Superior temporal gyrus (tissue), 1 donor: ENCODE measurements around the gene ZNF79.
A peak's percentile ranks its signal among the peaks of the same experiment; 100 is the strongest.

Source experiments
- DNase-seq: peaks from one replicate; pipeline ENCODE4 v3.0.0-alpha.2; 2016; ENCODE audit errors: extremely low spot score

Gene ZNF79

DNA sequence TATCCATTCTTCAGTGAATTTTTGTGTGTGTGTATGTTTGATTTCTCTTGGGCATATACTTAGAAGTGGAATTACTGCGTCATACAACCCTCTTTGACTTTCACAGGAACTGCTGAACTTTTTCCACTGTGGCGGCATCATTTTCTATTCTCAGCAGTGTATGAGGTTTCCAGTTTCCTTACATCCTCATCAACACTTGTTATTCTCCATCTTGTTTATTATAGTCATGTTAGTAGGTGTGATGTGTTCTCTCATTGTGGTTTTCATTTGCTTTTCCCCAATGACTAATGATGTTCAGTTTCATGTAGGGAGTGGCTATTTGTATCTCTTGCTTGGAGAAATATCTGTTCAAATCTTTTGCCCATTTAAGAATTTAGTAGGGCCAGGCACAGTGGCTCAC lies 2.6 kb downstream of the ZNF79 start:
- no peak for DNase-seq

DNA sequence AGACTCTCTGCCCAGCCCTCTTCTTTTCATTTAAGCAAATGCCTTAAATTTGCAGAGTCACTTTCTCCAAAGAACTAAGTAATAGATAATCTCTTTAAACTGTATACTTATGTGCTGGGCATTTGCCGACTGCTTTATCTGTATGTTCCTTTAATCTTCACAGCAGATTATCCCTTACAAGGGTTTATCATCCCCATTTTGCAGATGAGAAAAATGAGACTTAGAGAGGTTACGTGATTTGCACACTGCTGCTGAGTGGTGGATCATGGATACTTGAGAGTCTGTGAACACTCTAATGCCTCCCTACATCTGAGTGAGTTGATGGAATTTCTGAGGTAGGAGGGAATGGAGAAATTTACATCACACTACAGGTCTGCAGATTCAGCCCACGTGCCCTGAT lies 4.2 kb downstream of the ZNF79 start:
- no peak for DNase-seq

DNA sequence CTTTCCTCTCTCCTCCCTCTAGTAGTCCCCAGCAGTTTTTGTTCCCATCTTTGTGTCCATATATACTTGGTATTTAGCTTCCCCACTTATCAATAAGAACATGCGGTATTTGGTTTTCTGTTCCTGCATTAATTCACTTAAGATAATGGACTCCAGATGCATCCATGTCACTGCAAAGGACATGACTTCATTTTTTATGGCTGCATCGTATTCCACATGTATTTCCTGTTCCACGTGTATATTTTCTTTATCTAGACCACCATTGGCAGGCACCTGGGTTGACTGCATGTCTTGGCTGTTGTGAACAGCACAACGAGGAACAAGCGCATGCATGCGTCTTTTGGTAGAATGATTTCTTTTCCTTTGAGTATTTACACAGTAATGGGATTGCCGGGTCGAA lies 6.2 kb downstream of the ZNF79 start:
- no peak for DNase-seq

DNA sequence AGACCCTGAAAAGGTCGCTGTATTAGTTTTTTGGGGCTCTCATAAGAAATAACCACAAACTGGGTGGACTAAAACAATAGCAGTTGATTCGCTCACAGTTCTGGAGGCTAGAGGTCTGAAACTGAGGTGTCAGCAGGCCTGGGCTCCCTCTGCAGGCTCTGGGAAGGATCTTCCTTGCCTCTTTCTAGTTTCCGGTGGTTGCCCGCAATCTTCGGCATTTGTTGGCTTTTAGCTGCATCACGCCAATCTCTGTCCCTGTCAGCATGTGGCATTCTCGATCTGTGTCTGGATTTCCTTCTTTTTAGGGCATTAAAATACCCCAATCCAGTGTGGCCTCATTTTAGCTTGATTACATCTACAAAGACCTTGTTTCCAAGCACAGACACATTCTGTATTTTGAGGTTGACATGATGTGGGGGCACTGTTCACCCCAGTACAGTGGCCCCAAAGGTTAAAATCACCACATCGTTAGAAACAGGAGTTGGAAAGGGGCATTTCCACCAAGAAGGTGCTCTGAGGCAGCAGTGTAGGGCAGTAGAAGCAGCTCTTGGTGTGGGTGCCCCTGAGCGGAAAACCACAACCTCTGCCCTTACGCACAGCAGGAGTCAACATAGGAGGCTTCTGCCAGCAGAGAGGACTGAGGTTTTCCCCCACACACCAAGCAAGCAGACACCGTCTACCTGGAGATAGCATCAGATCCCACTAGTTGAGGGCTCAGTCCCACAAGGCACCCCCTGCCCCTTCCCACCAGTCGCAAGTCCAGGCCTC lies 13.5 kb downstream of the ZNF79 start:
- DNase-seq = no peak

DNA sequence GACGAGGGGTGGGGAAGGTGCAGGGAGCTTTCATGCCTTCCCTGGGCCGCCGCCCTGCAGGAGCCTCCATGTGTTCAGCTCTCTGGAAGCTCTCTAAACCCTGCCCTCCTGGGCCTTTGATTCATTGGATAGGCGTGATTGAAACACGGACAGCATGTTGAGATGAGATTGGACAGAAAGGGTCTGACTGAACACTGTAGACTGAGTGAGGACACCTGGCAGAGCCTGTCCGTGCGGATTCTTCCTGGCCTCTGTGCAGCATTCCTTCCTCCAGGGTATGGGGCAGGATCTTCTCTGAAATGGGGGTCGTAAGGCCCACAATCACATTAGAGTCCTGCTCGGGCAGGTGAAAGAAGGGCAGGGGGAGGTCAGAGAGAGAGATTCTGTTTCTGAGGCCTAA lies 14.2 kb downstream of the ZNF79 start:
- no peak for DNase-seq

DNA sequence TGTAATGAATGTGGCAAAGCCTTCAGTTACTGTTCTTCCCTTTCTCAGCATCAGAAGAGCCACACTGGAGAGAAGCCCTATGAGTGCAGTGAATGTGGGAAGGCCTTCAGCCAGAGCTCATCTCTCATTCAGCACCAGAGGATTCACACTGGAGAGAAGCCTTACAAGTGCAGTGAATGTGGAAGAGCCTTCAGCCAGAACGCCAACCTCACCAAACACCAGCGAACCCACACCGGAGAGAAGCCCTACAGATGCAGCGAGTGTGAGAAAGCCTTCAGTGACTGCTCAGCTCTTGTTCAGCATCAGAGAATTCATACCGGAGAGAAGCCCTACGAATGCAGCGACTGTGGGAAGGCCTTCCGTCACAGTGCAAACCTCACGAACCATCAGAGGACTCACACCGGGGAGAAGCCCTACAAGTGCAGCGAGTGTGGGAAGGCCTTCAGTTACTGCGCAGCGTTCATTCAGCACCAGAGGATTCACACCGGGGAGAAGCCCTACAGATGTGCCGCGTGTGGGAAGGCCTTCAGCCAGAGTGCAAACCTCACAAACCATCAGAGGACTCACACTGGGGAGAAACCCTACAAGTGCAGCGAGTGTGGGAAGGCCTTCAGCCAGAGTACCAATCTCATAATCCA lies 20.2 kb downstream of the ZNF79 start:
- no peak for DNase-seq

DNA sequence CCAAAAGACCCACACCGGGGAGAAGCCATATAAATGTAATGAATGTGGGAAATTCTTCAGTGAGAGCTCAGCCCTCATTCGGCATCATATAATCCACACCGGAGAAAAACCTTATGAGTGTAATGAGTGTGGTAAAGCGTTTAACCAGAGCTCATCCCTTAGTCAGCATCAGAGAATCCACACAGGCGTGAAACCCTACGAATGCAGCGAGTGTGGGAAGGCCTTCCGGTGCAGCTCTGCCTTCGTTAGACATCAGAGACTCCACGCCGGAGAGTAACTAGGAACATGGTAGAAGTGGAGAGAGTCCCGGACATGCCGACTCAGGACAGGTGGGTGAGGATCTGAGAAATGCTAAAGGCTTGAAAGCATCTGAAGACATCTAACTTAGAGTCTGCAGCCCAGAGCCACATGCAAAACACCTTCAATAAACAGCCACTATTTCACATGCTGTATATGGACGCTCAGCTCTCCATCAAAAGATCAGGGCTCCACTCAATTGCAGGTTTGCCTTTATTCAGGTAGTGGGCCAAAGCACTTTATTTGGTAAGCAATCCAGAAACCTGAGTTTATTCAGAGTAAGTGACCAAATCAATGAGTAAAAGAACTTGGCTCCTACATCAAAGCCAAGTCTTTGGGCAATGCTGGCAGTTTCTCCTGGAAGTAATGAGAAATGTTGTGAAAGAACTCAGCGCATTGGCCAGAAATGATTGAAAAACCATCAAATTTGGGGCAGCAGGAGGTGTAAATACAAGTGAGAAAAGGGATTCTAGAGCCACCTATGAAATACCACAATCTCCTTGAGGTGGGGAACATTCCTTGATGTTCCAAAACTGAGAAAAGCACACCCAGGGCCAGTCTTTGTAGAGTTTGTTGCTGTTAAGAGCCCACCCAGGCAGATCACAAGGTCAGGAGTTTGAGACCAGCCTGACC lies 21.0 kb downstream of the ZNF79 start:
- DNase-seq = no peak

DNA sequence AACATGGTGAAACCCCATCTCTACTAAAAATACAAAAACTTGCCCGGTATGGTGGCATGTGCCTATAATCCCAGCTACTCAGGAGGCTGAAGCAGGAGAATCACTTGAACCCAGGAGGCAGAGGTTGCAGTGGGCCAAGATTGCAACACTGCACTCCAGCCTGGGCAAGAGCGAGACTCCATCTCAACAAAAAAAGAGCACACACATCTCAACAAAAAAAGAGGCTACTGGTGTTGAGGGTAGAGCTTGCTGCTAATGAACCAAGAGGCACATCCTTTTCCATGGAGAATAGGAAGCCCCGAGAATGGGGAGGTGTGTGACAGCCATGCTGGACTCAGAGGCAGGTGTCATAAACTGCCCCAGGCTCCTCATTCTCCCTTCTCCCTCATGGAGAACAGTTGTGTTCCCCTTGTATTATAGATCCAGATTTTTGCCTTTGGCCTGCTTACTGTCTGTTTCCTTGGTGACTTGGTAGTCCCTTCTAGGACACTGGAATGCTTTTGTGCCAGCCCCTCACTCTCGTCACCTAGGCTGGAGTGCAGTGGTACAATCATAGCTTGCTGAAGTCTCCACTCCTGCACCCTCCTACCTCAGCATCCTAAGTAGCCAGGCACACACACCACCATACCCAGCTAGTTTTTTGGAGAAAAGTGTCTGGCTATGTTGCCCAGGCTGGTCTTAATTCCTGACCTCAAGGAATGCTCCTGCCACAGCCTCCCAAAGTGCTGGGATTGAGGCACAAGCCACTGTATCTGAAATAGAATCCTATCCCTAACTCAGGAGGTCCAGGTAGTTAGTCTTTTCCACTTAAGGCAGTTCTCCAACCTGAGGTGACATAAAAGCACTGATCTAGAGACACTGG lies 21.9 kb downstream of the ZNF79 start:
- DNase-seq = no peak

DNA sequence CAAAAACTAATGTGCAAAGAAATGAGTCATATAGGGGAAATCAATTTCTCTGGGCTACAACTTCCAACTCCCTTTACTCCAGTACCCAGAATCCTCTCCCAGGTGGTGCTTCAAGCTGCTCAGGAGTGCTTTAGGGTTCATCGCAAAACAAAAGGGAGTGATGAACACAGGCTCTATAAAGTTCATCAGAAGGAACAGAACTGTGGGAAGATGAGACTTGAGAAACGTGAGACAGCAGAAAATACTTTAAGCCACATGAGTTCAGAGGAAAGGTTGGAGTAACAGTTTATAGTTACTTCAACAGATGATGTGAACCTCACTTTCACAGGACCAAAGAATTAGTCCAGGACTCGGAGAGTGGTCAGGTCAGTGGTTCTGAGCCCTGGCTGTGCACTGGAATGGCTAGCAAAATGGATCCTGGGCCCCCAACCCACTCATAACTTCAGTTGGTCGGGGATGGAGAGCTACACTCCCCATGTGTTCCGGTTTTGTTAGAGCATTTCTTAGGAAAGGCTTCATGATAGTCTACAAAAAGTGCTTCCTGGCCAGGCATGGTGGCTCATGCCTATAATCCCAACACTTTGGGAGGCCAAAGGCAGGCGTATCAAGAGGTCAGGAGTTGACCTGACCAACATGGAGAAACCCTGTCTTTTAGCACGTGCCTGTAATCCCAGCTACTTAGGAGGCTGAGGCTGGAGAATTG lies 22.7 kb downstream of the ZNF79 start:
- DNase-seq = no peak

DNA sequence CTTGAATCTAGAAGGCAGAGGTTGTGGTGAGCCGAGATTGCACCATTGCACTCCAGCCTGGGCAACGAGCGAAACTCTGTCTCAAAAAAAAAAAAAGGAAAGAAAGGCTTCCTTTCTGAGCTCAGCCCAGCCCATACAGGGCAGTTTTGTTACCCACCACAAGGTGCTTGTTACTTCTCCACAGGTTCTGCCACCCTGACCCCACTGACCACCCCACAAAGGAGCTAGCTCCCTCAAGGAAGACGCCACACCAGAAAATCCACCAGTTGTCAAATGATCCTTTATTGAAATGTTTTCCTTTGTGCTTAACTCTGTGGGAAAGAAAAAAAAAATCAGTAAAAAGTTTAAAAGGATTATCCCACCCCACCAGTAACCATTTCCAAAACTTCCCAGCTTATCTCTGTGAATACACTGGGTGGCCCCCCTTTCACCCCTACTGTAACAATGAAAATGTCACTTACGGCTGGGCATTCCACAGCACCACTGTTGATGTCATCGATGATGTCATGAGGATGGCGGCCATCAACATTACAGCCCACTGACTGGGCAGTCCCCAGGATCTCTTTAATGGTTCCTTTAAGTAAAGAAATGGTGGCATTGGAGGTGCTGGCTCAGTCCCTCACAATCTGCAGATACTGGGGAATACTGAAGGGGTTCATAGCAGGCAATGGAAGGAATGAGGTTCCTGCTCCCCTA lies 23.4 kb downstream of the ZNF79 start:
- DNase-seq = no peak

DNA sequence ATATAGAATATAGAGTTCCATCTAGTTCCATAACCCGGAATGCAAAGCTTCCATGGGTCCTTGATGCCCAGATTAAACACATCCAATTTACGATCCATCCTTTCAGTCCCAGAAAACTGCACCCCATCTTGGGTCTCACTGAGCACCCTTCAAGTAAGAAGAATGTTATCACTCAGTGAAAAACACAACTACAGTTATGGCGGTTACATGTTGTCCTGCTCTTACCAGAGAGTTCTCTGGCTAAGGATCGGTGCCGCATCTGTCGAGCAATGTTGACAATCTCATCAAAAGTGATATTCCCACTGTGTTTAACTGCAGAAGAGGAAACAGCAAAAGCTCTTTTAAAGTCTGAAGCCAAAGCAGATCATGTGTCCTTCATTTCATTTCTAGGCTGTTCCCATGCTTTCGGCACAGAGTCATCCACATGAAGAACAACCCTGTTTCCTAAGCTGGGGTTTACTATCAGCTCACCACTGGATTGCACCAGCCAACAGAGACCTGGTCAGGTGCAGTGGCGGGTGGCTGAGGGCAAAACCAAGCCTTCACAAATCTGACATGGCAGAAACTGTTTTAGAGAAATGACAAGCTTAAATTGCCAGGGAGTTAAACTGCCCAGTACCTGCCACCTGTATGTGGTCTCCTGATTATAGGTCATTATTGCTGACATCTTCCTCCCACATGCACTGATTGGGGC lies 24.1 kb downstream of the ZNF79 start:
- DNase-seq = no peak

DNA sequence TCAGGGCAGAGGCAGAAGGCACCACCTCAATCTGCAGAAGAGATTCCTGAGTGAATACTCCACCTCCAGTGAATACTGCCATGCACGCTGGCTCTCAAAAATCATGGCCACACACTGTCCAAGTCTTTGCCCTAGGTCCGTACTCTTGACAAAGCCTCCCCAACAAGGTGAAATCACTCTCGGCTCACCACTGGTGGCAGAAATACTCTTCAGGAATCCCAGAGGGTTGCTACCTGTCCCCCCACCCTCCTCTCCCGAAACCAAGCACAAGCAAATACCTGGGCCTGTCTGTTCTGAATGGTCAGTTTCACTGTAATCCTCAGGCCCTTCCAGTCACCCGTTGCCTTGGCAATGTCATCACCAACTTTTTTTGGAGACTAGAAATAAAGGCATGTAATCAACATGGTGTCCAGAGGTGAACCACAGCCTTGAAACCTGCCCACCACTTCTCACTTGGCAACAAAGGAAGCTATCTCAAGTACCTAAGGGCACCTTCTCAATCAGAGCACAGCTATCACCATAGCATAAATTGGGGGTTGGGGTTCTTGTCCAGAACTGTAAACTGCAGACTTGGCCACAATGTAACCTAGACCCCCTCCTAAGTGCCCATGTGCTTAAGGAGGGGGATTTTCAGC lies 25.3 kb downstream of the ZNF79 start:
- DNase-seq = no peak

DNA sequence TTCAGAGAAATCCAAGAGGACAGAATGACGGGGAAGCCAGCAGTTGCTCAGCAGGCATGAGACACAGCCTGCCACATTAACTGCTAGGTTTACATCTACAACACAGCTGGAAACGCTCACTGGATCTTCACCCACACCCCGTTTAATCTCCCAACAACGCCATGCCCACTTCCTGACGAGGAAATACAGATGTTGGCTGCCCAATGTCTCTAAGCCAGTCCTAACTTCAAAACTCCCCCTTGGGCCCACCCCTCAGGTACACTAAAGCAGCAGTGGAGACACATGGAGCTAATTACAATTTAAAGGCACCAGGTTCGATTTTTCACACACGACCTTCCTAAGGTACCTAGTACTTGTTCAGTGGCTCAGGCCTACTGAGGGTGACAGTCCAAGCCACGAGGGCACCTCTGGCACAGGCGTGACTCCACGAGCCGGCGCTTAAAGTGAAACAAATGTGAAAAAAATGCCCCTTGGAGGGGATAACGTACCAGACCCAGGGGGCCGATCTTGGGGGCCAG lies 26.1 kb downstream of the ZNF79 start:
- DNase-seq = peak; percentile 15

DNA sequence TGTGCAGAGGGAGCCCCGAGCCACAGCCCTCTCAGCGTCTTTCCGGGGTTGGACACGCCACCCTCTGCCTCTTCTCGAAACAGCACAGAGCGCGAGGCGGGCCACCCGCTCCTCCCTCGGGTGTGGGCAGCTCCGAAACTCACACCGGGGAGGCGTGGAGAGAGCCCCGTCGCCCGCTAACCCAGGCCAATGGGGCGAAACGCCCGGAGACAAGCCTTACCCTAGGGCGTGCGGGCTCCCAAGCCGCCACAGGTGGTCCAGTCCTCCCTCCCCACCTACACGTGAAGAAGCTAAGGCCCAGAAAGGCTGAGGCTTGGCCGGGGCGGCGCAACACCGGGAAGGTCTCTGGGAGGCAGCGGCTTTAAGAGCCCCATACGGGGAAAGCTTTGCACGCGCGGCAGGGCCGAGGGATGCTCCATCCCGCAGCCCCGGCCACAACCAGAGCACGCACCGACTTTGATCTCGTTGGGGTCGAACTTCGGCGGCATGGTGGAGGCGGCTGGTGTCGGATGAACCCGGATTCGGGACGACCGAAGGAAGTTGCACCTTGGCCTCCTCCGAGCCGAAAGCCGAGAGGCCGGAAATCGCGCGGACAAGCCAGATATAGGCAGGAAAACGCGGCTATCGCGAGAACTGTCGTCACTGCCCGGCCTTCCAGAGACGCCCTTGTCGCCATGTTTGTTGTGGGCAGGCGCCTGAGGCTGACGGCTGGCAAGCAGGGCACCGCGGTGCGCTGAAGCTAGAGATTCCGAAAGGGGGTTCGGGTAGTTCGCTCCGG lies 26.8 kb downstream of the ZNF79 start, which contains the start of the genes LRSAM1 and RPL12:
LRSAM1 (plus strand) TSS at position 681 of the 778 bp plus-strand sequence. CDS start 3,018 bp downstream, outside the sequence.
RPL12 (minus strand) TSS at position 577 of the 778 bp plus-strand sequence; CDS start at position 488, 89 bp downstream.
- DNase-seq = peak; percentile 99

DNA sequence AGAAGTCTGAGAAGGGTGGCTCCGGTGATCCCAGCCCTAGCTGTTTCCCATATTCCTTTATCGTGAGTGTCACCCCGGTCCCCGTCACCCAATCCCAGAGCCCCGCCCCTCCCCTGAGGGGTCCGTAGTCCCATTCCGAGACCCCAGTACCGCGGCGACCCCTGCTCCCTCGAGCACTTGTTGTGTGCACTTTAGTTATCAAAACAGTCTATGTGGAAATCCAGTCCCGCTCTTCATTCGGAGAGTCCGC lies 27.4 kb downstream of the ZNF79 start:
- no peak for DNase-seq

DNA sequence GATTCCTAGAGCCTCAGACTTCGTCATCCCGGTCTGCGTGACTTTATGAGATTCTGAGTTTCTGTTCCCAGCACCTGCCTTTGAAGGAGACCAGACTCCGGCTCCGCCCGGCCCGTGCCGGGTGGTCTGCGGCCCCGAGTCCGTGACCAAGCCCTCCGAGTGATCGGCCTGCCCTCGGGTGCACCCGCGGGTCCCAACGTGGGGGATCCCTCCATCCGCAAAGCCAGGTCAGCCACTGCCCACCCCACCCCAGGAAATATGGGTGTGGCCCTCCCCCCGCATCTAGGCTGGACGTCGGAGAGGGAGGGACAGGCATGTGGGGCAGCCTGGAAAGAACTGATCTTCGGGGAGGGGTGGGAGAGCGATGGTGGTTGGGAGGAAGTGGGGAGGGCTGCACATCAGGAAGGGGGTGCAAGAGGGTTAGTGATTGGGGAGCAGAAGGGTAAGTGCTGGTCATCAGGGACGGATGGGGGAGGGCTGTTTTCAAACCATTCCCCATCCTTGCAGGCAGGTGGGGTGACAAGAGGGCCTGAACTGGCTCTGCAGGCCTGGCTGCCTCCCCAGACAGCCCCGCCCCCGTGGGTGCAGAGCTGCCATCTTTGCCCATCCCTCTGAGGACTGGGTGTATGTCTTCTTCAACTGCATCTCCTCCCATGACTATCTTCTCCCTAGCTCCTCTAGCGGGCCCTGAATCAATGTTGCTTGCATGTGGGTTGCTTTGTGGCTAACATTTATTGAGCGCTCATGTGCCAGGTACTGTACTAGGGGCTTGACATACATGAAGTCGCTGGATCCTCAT lies 27.9 kb downstream of the ZNF79 start:
- DNase-seq = peak; percentile 40

DNA sequence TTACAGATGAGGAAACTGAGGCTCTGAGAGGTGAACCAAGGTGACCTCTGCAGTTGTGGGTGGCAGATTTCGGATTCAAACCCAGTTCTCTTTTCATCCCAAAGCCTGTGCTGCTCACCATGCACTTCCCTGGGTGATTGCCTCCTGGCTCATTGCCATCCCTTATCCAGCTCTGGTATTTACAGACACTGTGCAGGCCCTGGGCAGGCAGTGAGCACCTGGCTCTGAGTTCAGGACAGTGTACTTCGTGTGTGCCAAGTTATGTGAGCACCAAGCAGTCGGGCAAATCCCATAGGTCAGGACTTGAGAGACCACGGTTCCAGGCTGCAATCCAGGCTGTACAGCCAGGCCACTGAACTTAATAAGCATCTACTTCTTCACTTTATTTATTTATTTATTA lies 28.5 kb downstream of the ZNF79 start:
- DNase-seq = no peak
